Adrenal gland (tissue), 5 donors: ENCODE data around the gene CDKL1.

ENCODE experiments used
- CTCF ChIP-seq, 6 experiments: fragments of 450-650 bp in 4 of 6; fragments of 200-600 bp in 2 of 6; sonication (generic) in 1 of 6; IDR thresholded peaks; 1 replicate in 5 of 6; 2 replicates in 1 of 6; pipeline versions ENCODE4 v1.5.1 to v1.8.0; 2016 to 2021; ENCODE audit warnings: antibody characterized with exemption in 6 of 6, mild to moderate bottlenecking in 2 of 6, moderate library complexity in 1 of 6
- POLR2A ChIP-seq, 2 donors: fragments of 450-650 bp; IDR thresholded peaks; one replicate each; pipeline ENCODE4 v1.6.1; 2017; ENCODE audit warnings: antibody characterized with exemption in 2 of 2, mild to moderate bottlenecking in 2 of 2, moderate library complexity in 1 of 2
- donor health status: DM: no; HTN: no; CAD: no.

- TF ChIP-seq CTCF (IDR thresholded peaks at IDR 0.05) (no peak), POLR2A (IDR thresholded peaks at IDR 0.05) (no peak)
Measured at GRCh38 chr14:50381823-50382287, 14.8 kb downstream of the CDKL1 start.
